ENCODE results near the gene XCL2.

GRCh38 chr1:168498159-168498631 is 45.6 kb downstream of the XCL2 start:
- TF ChIP-seq EP300 (IDR thresholded peaks at IDR 0.05) (peak; percentile 30), CTCF (IDR thresholded peaks at IDR 0.05) (no peak), POLR2A (IDR thresholded peaks at IDR 0.05) (no peak), POLR2AphosphoS5 (IDR thresholded peaks at IDR 0.05) (peak; percentile 35 to 92 (median 57))

All from stomach (tissue), 4 donors.